SKM-1 treated with dmso at 0.1 percent for 144 hours (cell line): Measurements from ENCODE around the gene TERT.

Source experiments
- DNase-seq: peaks from one replicate; lab custom pipeline; 2025; ENCODE audit not compliant: unreplicated experiment; lab: John Stamatoyannopoulos, UW

TERT gene

GRCh38 chr5:1319436-1320256 lies 24.8 kb upstream of the TERT start:
- DNase-seq, result no peak

- DNase-seq, result no peak
These were observed 23.9 kb upstream of the TERT start for GRCh38 chr5:1318659-1319251.

- no peak for DNase-seq
These were observed 23.2 kb upstream of the TERT start for GRCh38 chr5:1317921-1318565.

GRCh38 chr5:1316588-1317340 lies 21.9 kb upstream of the TERT start:
- no peak for DNase-seq

GRCh38 chr5:1315709-1316587 lies 21.1 kb upstream of the TERT start:
- DNase-seq, result no peak

GRCh38 chr5:1315018-1315708 lies 20.3 kb upstream of the TERT start:
- no peak for DNase-seq

- DNase-seq, result no peak
These were observed 19.7 kb upstream of the TERT start for GRCh38 chr5:1314564-1314982.

- peak; percentile 46 for DNase-seq
These were observed 18.3 kb upstream of the TERT start for GRCh38 chr5:1312993-1313833.

GRCh38 chr5:1312206-1312605 lies 17.3 kb upstream of the TERT start:
- DNase-seq, result no peak

GRCh38 chr5:1311439-1312055 lies 16.7 kb upstream of the TERT start:
- no peak for DNase-seq

GRCh38 chr5:1310118-1310517 lies 15.2 kb upstream of the TERT start:
- no peak for DNase-seq

- DNase-seq, result peak; percentile 32
These were observed 9.2 kb upstream of the TERT start for GRCh38 chr5:1304033-1304432.

GRCh38 chr5:1302258-1302657 lies 7.4 kb upstream of the TERT start:
- no peak for DNase-seq

GRCh38 chr5:1300581-1301083 lies 5.8 kb upstream of the TERT start:
- no peak for DNase-seq

- no peak for DNase-seq
These were observed 5.1 kb upstream of the TERT start for GRCh38 chr5:1299961-1300360.

- no peak for DNase-seq
These were observed 4.6 kb upstream of the TERT start for GRCh38 chr5:1299511-1299850.

- no peak for DNase-seq
These were observed 4.0 kb upstream of the TERT start for GRCh38 chr5:1298723-1299510.

GRCh38 chr5:1298067-1298551 lies 3.2 kb upstream of the TERT start:
- DNase-seq, result no peak
